HT1080 (cell line): ENCODE data around the gene MYRF. TPM values are rescaled to one million over a fixed set of nuclear protein-coding genes. Genes with fewer than 3 reads are reported as not detected.

Experiments
- DNase-seq: peaks from one replicate; pipeline ENCODE4 v3.0.0-alpha.2; 2015; ENCODE audit warnings: low read depth
- total RNA-seq: library from RNA; depleted of rRNA; stranded (reverse); fragments of >200 nt; shearing (Covaris generic); gene quantifications from 2 replicates; pipeline ENCODE4 v1.2.3, GENCODE V29; 2014

The MYRF gene
- total RNA-seq, 1 experiment from 2014 or later: 2.9 TPM

DNA sequence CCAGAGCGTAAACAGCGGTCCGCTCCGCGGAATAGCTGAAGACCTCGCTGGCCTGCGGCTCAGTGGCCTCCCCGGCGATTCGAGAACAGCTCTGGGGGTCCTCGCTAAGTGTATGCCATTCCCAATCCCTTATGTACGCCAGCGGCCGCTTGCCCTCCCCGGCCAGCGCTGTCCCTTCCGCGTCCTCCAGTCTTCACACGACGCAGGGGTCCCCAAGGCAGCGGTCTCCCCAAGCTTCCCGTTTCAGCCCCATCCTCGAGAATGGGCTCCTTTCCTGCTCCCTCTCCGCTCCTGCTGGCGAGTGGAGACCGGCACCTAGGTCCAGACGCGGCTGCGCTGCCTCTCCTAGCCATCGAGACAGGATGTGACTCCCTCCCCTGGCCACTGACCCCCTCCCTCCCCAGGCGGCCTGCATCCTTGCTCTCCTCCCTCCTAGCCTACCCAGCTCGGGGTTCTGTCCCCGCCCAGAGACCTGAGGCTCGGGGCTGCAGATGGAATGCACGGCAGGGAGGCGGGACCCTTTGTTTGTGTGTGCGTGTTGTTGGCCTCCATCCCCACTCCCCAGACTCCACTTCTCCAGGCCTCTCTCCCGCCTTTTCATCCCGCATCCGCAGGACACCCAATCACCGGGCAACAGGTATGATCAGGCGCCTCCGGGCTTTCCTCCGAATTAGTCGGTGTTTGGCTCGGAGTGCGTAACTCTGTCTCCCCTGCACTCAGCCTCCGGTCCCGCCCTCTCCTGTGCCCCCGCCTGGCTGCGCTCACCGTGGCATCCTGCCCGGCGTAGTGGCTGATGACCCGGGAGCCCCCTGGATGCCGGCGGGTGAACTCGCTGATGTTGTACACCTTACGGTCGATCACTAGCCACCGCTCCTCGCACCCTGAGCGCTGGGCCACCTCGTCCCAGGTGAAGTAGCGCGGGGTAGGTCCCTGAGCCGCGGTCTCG lies 63.6 kb downstream of the MYRF start:
- peak; percentile 82 for DNase-seq

DNA sequence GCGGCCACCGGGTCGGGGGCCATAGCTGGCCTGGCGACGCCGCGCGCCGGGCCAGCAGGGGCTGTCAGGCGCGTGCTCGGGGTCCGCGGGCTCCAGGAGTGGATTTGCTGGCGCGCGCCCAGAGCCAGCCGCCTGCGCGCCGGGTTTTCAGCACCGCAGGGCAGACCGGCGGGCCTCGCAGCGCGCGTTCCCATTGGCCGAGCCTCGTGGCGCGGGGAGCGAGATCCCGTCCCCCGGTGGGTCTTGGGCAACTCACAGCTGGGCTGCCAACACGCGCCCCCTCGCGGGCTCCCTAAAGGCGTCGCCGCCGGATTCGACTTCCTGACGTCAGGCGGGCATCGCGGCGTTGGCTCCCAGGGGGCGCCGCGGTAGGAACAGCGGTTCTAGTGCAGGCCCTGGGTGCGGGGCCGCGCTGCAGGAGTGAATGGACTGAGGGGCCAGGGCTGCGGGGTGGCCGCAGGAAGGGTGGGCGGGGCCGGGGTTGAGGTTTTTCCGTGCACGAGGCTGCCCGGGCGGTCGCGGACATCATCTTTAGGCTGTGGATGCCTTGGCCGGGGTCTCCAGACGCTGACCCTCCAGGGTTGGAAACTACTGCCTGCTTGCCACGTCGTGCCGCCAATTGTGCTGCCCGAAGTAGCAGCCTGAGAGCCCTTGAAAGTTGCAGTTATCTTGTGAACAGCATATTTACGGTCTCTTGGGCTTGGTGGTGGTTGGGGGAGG lies 64.5 kb downstream of the MYRF start, which contains the start of gene FADS1:
Gene FADS1 (minus strand): TSS at position 268 of the 720 bp plus-strand sequence. CDS start 74 bp downstream, at position 194.
- DNase-seq: peak; percentile 98

DNA sequence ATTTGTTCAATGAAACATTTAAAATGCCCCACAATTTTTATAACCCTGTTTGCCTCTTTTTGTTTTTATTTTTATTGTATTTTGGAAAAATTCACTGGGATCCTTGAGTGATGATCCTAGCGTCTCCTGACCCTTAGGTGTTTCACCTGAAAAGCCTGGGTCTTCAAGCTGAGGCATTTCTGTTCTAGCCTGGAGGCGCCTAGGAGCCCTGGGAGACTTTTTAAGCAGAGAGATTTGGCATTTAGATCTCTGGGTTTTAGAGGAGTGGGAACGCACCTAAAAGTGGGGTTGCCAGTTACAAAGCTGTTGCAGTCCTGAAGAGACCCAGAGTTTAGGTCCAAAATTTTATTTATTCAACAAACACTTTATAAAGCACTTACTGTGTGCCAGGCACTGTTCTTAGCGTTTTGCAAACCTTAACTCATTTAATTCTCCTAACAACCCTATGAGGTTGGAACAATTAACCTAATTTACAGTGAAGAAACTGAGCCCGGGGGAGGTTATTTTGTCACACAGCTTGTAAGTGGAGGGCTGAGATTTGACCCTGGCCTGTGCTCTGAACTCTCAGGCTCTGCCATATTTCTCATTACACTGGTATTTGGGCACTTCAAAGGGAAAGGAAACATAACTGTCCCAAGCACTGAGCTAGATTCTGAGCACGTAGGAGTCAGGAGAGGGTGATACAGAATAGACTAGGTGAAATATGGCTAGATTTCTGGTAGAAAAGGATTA lies 65.2 kb downstream of the MYRF start:
- no peak for DNase-seq

GRCh38 chr11:61820174-61820573 lies 67.7 kb downstream of the MYRF start:
- DNase-seq: peak; percentile 69

- DNase-seq: no peak
These were observed 74.6 kb downstream of the MYRF start for GRCh38 chr11:61826930-61827570.

- peak; percentile 89 for DNase-seq
These were observed 75.3 kb downstream of the MYRF start, which contains the start of gene FADS2 for GRCh38 chr11:61827571-61828378. Gene FADS2, plus strand, starts transcription at chr11:61828300. Its CDS starts 91 bp downstream, at chr11:61828391.

- DNase-seq: no peak
These were observed 75.9 kb downstream of the MYRF start for GRCh38 chr11:61828379-61828628.

DNA sequence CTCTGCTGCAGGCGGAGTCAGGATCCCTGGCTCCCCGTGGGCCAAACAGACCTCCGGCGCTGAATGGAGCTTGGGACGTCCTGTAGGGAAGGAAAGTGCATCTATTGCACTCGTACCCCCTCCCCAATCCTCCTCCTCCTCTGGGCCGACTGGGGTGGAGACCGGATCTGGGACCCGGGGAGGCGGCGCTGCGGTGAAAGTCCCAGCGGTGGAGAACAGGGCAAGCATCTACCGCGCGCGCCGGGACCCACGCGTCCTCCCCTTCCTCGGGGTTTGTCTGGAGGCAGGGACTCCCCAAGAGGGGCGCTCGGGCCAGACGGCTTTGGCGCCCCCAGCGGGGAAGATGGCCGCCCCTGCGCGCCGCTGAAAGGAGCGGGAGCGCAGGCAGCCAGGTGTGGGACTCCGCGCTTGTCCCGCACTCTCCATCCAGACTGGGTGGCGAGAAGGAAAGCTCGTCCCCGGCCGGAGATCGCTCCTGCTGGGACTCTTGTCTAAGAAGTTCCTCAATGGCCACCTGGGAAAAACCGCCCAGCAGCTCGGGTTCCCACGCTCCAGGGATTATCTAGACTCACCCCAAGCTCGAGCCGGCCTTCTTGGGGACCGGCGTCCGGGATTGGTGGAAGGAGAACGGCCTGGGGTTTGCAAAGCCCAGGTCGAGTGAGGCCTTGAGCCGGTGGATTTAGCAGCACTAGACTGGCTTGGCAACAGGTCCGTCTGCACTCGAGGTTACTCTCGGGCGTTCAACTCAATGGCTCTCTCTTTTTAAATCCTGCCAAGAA lies 76.4 kb downstream of the MYRF start:
- peak; percentile 27 for DNase-seq

DNA sequence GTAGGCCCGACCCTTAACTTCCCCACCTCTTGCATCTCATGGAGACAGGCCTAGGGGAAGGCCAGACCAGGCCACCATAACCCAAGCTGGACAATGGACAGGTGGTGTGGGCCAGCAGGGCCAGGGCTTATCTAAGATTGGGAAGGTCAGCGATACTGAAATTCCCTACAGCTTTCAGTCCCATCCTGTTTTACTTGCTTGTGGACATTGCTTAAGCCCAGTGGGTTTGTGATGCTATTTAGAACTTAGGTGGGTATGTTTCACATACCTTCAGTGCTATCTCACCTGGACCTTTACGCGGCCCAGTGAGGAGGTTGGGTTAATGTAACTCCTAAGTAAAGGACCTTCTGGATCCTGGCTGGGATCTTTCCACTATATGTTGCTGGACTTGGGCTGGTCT lies 77.4 kb downstream of the MYRF start:
- DNase-seq: no peak

DNA sequence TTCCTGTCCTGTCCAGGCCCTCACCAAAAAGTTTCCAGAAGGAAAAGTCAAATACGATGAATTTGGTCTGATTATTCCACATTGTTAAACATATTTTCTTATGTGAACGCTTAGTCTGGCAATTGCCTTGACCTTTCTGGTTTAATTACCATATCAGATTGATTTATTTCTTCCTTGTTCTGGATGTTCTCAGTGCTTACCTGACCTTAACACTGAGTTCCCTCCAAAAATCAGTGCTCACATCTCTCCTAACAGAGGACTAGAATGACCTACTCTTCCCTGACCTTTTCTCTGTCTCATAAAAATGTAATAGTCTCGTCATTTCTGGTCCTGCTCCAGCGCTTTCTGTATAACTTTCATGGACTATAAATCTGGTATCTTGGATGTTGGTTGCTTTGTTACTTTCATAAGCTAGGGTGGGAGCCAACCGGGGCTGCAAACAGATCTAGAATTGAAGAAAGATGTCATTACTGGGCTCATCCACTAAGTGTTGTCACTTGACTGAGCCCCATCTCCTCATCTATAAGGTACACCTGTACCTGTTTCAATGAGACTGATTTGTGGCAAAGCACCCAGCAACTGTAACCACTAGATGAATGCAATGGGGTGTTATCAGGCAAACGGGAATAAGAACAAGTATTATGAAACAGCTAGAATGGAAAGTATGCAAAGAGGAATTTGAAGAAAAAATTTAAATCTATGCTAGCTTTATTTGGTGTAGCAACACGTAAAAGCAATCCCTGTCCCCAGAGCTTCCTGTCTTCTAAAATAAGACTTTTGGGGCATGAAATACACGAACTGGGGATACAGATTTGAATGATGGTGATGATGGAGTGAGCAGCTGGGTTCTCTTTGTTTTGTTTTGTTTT lies 78.0 kb downstream of the MYRF start:
- DNase-seq: no peak

GRCh38 chr11:61832207-61832606 lies 79.8 kb downstream of the MYRF start:
- no peak for DNase-seq

DNA sequence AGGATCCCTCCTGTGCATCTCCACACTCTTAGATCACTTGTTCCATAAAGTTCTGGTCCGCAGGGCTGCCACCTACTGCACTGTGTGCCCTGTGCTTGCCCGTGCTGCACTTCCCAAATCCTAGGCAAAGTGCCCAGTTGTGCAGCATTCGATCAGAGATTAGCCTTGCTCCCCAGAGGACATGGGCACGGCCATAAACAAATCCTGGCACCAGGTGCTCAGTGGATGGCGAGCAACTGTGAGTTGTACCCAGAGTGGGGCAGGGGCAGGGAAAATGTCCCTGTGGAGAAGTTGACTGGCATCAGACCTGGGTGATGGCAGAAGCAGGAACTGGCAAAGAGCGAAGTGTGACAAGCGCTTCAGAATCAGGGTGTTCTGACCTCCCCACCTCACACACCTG lies 80.3 kb downstream of the MYRF start:
- DNase-seq: no peak

GRCh38 chr11:61833471-61833870 lies 81.0 kb downstream of the MYRF start:
- no peak for DNase-seq

DNA sequence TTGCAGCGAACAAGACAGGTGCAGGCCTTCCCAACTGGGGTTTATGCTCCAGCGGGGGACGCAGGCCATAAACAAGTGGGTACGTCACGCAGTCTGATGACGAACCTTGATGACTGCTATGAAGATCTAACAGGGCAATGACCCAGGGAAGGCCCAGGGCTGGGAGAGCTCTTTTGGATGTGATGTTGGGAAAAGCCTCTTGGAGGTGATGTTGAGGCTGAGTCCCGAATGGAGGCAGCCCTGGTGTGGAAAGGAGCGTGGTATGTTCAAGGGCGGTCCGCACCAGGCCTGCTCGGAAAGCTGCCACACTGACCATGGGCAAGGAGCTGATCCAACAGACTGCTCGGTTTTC lies 81.5 kb downstream of the MYRF start:
- DNase-seq: no peak

DNA sequence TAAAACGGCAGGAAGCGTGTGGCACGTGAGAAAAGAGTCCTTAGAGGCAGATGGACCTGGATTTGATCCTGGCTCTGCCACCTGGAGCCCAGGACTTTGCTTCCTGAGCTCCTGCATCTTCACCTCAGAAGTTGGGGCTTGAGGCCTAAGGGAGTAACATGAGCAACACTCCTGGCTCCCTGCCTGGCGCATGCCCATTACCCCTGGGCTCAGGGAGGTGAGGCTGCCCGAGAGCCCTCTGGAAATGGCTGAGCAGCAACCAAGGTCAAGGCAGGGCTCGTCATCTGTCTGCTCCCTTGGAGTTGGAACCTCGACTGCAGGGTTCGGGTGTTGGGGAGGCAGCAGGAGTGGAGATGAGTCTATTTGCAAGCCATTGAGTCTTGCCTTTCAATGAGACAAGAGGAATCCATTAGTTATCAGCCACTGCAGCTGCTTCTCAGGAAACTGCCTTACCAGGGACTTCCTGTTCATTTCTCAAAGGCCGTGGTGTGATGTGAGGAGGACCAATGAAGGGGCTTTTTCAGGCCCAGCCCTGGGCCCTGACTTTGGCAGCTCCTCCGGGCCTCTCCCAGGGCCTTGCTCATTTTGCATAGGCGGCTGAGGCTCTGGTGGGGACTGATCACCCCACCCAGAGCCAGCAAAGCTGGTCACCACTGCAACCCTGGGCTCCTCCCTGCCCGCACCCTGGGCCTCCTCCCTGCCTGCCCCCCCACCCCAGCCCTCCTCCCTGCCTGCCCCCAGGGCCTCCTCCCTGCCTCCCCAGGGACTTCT lies 82.0 kb downstream of the MYRF start:
- peak; percentile 64 for DNase-seq

GRCh38 chr11:61836193-61836592 lies 83.8 kb downstream of the MYRF start:
- no peak for DNase-seq

DNA sequence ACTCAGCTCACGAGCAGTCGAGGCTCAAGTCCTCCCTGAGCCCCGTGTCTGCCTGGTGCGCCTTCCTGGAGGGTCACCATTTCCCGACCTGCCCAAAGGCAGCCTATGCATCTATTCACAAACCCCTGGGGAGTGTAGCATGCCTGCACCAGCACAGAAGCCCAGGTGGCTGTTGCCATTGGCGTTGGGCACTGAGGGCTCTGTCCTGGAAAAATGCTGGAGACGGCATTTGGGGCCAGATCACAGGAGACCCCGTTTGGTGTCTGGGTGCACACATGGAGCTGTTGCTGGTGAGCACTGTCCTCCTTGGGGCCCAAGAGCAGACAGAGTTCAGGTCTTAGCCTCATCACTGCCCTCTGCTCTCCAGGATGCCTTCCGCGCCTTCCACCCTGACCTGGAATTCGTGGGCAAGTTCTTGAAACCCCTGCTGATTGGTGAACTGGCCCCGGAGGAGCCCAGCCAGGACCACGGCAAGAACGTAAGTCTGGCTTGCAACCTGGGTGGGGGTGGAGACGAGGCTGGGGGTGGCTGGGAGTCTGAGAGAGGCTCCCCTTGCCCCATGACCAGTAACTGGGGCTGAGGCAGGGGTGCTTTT lies 85.1 kb downstream of the MYRF start:
- DNase-seq: no peak
